GM23248 (cell line): Measurements from ENCODE around the gene PDSS2.

Experiments used
- EZH2 ChIP-seq: fragments of 200-600 bp; sonication (generic); IDR thresholded peaks from 2 replicates; pipeline ENCODE4 v1.6.1; 2018; ENCODE audit warnings: antibody characterized with exemption, mild to moderate bottlenecking; ENCODE audit not compliant: insufficient read depth, poor library complexity, severe bottlenecking
- EZH2phosphoT487 ChIP-seq: fragments of 200-600 bp; sonication (generic); IDR thresholded peaks from 2 replicates; pipeline ENCODE4 v1.6.1; 2018; ENCODE audit warnings: antibody characterized with exemption, moderate library complexity, mild to moderate bottlenecking, low read depth; ENCODE audit not compliant: insufficient read depth

DNA sequence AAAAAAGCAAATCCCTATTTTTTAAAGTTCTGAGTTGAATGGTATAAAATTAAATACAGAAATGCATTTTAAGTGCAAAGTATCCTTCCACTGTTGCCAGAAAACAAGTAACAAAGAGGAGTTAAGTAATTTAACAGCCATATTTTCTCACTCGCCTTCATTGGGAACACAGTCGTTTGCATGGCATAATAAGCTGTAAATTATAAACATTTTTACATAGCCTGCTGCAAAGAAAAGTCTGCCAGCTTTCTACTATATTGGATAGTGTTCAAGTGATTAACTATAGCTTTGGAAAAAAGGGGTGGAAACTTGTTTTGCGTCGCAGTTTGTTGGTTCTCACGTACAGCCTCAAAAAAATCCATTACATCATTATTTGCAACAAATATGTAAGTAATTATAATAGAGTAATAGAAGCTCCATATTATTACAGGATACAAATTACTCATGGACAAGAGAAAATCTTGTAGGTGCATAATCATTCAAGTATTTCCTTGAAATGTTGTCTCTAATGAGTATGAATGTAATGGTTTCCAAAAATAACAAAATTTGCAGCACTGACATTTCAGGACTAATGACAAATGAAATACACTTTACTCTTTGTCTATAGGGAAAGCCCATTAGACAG lies 139.3 kb downstream of the PDSS2 start:
- TF ChIP-seq EZH2phosphoT487: no peak
- no peak for TF ChIP-seq EZH2
